ENCODE data around the gene RBM34. TPM values are rescaled to one million over a fixed set of nuclear protein-coding genes. Genes with fewer than 3 reads are reported as not detected.
"Not testable (repeated sequence)": the region's sequence is repeated elsewhere in the genome, so short reads cannot be mapped to it uniquely, and the experiment has no call there.

Gene RBM34, protein sequence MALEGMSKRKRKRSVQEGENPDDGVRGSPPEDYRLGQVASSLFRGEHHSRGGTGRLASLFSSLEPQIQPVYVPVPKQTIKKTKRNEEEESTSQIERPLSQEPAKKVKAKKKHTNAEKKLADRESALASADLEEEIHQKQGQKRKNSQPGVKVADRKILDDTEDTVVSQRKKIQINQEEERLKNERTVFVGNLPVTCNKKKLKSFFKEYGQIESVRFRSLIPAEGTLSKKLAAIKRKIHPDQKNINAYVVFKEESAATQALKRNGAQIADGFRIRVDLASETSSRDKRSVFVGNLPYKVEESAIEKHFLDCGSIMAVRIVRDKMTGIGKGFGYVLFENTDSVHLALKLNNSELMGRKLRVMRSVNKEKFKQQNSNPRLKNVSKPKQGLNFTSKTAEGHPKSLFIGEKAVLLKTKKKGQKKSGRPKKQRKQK
- total RNA-seq (10 to 100 TPM; 60.6 to 70.1 TPM), polyA plus RNA-seq (ENCODE audit: insufficient read length in 2 of 2) (10 to 100 TPM; 76.2 to 88.6 TPM)
- long read RNA-seq, donor 1, transcript RBM34-201 (11 exons, 2,054 nt), result major isoform, 12 of 15 reads
- long read RNA-seq, donor 1, partial matches to known transcripts, result 0 of 15 reads
- long read RNA-seq, donor 1, other reads (novel, unspliced or antisense), result 0 of 15 reads
- long read RNA-seq, donor 2, partial matches to known transcripts, result 0 of 4 reads
- long read RNA-seq, donor 2, other reads (novel, unspliced or antisense), result 0 of 4 reads
- long read RNA-seq, donor 3, transcript RBM34-201 (11 exons, 2,054 nt), result major isoform, 7 of 10 reads
- long read RNA-seq, donor 3, partial matches to known transcripts, result 0 of 10 reads
- long read RNA-seq, donor 3, other reads (novel, unspliced or antisense), result 0 of 10 reads
- long read RNA-seq, donor 4, transcript RBM34-201 (11 exons, 2,054 nt), result major isoform, 7 of 9 reads
- long read RNA-seq, donor 4, partial matches to known transcripts, result 0 of 9 reads
- long read RNA-seq, donor 4, other reads (novel, unspliced or antisense), result 0 of 9 reads

- Histone ChIP-seq H3K27ac (ENCODE audit: low read depth, low read length) (peak within 1 kb of the TSS; percentile 91), H3K36me3 (ENCODE audit: control insufficient read depth, insufficient read depth, low read length) (peaks cover 27% of the 10 kb centered on the region), H3K9me3 (ENCODE audit: control insufficient read depth, insufficient read depth, low read length) (no peaks in the 10 kb centered on the region), H3K27me3 (ENCODE audit: control insufficient read depth, insufficient read depth, low read length) (no peaks in the 10 kb centered on the region), H3K4me3 (ENCODE audit: low read depth, low read length) (peak within 1 kb of the TSS; percentile 96), H3K4me1 (ENCODE audit: control insufficient read depth, insufficient read depth, low read length) (peaks cover 16% of the 10 kb centered on the region)
- WGBS (ENCODE audit: insufficient coverage), result under 1% methylated on average over 49 of the region's 52 CpGs
- DNase-seq (ENCODE audit: low read depth in 4 of 6, low spot score in 6 of 6), result peak; percentile 79 to 97 (median 85)
These were observed at the start of gene RBM34 for GRCh38 chr1:235160957-235161684. Gene RBM34, minus strand, starts transcription at chr1:235161250. Its CDS starts 24 bp downstream, at chr1:235161226.

DNA sequence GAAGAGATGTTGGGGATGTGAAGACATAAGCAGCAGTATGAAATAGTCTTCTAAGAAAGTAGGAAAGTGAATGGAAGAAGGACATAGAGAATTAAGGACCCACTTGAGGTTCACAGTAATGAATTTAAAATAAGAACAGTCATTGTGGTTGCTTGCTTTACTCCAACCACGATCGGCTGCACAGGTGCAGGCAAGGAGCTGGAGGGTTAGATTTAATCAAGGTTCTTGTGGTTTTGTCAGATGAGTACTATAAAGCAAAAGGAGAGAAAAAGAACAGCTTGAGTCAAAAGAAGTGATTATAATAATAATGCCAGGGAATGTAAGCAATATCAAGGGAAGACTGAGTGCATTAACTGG lies 46.1 kb upstream of the RBM34 start:
- H3K4me1 ChIP-seq (ENCODE audit: control insufficient read depth, insufficient read depth, low read length), result no peaks in the 10 kb centered on the region
- no peaks in the 10 kb centered on the region for H3K9me3 ChIP-seq (ENCODE audit: control insufficient read depth, insufficient read depth, low read length)
- no peak for DNase-seq (ENCODE audit: low read depth in 4 of 6, low spot score in 6 of 6)
- no peaks in the 10 kb centered on the region for H3K27me3 ChIP-seq (ENCODE audit: control insufficient read depth, insufficient read depth, low read length)
- no peak overlapping the region for H3K27ac ChIP-seq (ENCODE audit: low read depth, low read length)
- no peak overlapping the region for H3K4me3 ChIP-seq (ENCODE audit: low read depth, low read length)
- 95% methylated on average over 2 of the region's 2 CpGs for WGBS (ENCODE audit: insufficient coverage)
- peaks cover 18% of the 10 kb centered on the region for H3K36me3 ChIP-seq (ENCODE audit: control insufficient read depth, insufficient read depth, low read length)

- Histone ChIP-seq H3K4me1 (ENCODE audit: control insufficient read depth, insufficient read depth, low read length) (no peaks in the 10 kb centered on the region), H3K27ac (ENCODE audit: low read depth, low read length) (no peak overlapping the region), H3K27me3 (ENCODE audit: control insufficient read depth, insufficient read depth, low read length) (no peaks in the 10 kb centered on the region), H3K36me3 (ENCODE audit: control insufficient read depth, insufficient read depth, low read length) (peaks cover 14% of the 10 kb centered on the region), H3K4me3 (ENCODE audit: low read depth, low read length) (no peak overlapping the region), H3K9me3 (ENCODE audit: control insufficient read depth, insufficient read depth, low read length) (no peaks in the 10 kb centered on the region)
- DNase-seq (ENCODE audit: low read depth in 4 of 6, low spot score in 6 of 6), result no peak
- WGBS (ENCODE audit: insufficient coverage), result 99% methylated on average over 4 of the region's 4 CpGs
These were observed 45.6 kb upstream of the RBM34 start for GRCh38 chr1:235206533-235207208.

DNA sequence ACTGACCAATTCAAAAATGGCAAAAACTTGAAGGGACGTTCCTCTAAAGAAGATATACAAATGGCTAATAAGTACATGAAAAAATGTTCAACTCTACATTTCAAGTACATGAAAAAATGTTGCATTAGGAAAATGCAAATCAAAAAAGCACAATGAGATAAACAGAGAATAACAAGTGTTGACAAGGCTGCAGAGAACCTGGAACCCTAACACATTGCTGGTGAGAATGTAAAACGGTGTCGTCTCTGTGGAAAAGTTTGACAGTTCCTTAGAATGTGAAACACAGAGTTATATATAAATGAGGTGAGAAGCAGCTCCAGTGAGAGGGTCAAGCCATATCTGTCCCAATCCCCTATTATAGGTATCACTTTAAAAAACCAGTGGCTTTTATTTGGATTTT lies 44.6 kb upstream of the RBM34 start:
- no peak for DNase-seq (ENCODE audit: low read depth in 4 of 6, low spot score in 6 of 6)
- H3K36me3 ChIP-seq (ENCODE audit: control insufficient read depth, insufficient read depth, low read length), result peaks cover 16% of the 10 kb centered on the region
- no peaks in the 10 kb centered on the region for H3K27me3 ChIP-seq (ENCODE audit: control insufficient read depth, insufficient read depth, low read length)
- no peak overlapping the region for H3K4me3 ChIP-seq (ENCODE audit: low read depth, low read length)
- no peaks in the 10 kb centered on the region for H3K4me1 ChIP-seq (ENCODE audit: control insufficient read depth, insufficient read depth, low read length)
- no peak overlapping the region for H3K27ac ChIP-seq (ENCODE audit: low read depth, low read length)
- whole genome bisulfite sequencing (ENCODE audit: insufficient coverage), result 100% methylated on average over 2 of the region's 3 CpGs
- H3K9me3 ChIP-seq (ENCODE audit: control insufficient read depth, insufficient read depth, low read length), result no peaks in the 10 kb centered on the region

DNA sequence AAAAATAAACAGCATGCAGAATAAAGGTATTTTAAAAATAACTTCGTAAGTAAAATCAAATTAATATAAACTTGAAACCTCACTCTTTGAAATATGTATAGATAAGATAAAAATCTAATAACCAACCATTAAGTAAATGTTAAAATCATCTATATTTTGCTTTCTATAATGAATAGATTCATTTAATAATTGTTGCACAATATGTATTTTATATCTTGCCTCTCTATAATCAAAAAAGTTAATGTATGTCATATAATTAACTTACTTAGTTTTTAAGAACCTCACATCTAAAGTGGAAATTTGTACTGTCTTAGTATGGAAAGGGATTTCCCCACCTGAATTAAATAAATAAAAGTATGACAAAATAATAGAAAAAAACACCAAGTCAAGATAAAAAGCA lies 42.4 kb upstream of the RBM34 start:
- H3K4me3 ChIP-seq (ENCODE audit: low read depth, low read length), result no peak overlapping the region
- H3K4me1 ChIP-seq (ENCODE audit: control insufficient read depth, insufficient read depth, low read length), result no peaks in the 10 kb centered on the region
- no peak overlapping the region for H3K27ac ChIP-seq (ENCODE audit: low read depth, low read length)
- H3K27me3 ChIP-seq (ENCODE audit: control insufficient read depth, insufficient read depth, low read length), result no peaks in the 10 kb centered on the region
- no peaks in the 10 kb centered on the region for H3K9me3 ChIP-seq (ENCODE audit: control insufficient read depth, insufficient read depth, low read length)
- H3K36me3 ChIP-seq (ENCODE audit: control insufficient read depth, insufficient read depth, low read length), result peaks cover 7% of the 10 kb centered on the region
- DNase-seq (ENCODE audit: low read depth in 4 of 6, low spot score in 6 of 6), result no peak
- WGBS (ENCODE audit: insufficient coverage), result no CpG with 5 or more reads among the region's 1 CpG

DNA sequence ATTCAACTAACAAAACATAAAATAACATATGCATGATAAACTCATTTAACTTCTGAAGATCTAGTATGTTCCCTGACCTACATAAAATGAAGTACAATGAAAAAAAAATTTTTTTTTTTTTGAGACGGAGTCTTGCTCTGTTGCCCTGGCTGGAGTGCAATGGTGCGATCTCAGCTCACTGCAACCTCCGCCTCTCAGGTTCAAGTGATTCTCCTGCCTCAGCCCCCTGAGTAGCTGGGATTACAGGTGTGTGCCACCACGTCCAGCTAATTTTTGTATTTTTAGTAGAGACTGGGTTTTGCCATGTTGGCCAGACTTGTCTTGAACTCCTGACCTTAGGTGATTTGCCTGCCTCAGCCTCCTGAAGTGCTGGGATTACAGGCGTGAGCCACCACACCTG lies 41.4 kb upstream of the RBM34 start:
- not testable (repeated sequence) for H3K4me1 ChIP-seq (ENCODE audit: control insufficient read depth, insufficient read depth, low read length); DNase-seq (ENCODE audit: low read depth in 4 of 6, low spot score in 6 of 6); H3K27ac ChIP-seq (ENCODE audit: low read depth, low read length); H3K36me3 ChIP-seq (ENCODE audit: control insufficient read depth, insufficient read depth, low read length); H3K27me3 ChIP-seq (ENCODE audit: control insufficient read depth, insufficient read depth, low read length); H3K9me3 ChIP-seq (ENCODE audit: control insufficient read depth, insufficient read depth, low read length); H3K4me3 ChIP-seq (ENCODE audit: low read depth, low read length)
- WGBS (ENCODE audit: insufficient coverage), result 90% methylated on average over 4 of the region's 5 CpGs

DNA sequence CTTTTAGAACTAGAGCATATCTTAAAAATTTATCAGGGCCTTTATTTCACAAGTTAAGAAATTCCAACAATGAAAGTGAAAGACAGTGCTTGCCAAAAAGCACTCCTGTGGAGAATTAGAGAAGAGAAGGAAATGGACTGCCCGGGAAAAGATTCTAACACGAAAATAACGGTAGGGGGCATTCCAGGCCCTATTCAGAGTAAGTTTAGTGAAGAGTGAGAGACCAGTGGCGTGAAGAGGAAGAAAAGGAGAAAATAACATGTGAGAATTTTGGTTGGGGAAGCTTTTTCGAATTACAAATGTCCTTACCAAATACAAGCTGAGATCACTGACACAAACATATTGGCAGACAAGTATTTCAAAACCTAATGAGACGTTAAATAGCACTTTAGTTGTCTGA lies 38.4 kb upstream of the RBM34 start:
- peak in 5 of 6 donors; percentile 9 to 75 (median 33) for DNase-seq (ENCODE audit: low read depth in 4 of 6, low spot score in 6 of 6)
- Histone ChIP-seq H3K4me1 (ENCODE audit: control insufficient read depth, insufficient read depth, low read length) (no peaks in the 10 kb centered on the region), H3K9me3 (ENCODE audit: control insufficient read depth, insufficient read depth, low read length) (no peaks in the 10 kb centered on the region), H3K27ac (ENCODE audit: low read depth, low read length) (peak overlapping the region; percentile 33), H3K4me3 (ENCODE audit: low read depth, low read length) (no peak overlapping the region), H3K27me3 (ENCODE audit: control insufficient read depth, insufficient read depth, low read length) (no peaks in the 10 kb centered on the region), H3K36me3 (ENCODE audit: control insufficient read depth, insufficient read depth, low read length) (peaks cover 12% of the 10 kb centered on the region)
- WGBS (ENCODE audit: insufficient coverage), result 0% methylated on average over 2 of the region's 6 CpGs

DNA sequence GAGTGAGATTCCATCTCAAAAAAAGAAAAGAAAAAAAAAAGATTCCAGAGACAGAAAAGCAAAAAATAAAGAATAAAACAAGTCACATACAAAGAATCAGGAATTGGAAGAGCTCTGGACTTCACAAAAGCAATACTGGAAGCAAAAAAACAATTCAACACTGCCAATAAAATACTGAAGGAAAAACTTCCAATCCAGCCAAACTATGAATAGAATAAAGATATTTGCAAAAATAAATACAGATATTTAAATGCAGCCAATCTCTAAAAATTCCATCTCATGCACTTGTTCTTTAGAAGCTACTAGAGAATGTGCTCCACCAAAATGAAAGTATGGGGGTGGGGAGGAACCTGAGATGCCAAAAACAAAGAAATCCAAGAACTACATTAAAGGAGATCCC lies 29.4 kb upstream of the RBM34 start:
- H3K36me3 ChIP-seq (ENCODE audit: control insufficient read depth, insufficient read depth, low read length), result peaks cover 18% of the 10 kb centered on the region
- no peaks in the 10 kb centered on the region for H3K9me3 ChIP-seq (ENCODE audit: control insufficient read depth, insufficient read depth, low read length)
- no peaks in the 10 kb centered on the region for H3K27me3 ChIP-seq (ENCODE audit: control insufficient read depth, insufficient read depth, low read length)
- H3K27ac ChIP-seq (ENCODE audit: low read depth, low read length), result no peak overlapping the region
- DNase-seq (ENCODE audit: low read depth in 4 of 6, low spot score in 6 of 6), result no peak
- H3K4me3 ChIP-seq (ENCODE audit: low read depth, low read length), result no peak overlapping the region
- no peaks in the 10 kb centered on the region for H3K4me1 ChIP-seq (ENCODE audit: control insufficient read depth, insufficient read depth, low read length)

DNA sequence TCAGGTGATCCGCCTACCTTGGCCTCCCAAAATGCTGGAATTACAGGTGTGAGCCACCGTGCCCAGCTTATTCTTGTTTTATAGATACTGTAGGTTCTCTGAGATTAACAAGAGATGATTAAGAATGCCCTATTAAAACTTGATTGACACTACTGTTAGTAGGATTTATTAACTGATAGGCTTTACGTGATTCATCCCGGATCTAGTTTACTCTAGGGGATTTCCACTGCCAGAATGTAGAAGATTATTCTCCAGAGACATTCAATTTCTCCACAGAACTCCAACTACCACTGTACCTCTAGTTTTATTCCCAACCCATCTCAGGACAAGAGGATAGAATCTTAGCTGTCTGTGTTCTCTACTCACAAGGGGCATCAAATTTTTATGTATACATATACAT lies 26.3 kb upstream of the RBM34 start:
- Histone ChIP-seq H3K27me3 (ENCODE audit: control insufficient read depth, insufficient read depth, low read length) (no peaks in the 10 kb centered on the region), H3K4me1 (ENCODE audit: control insufficient read depth, insufficient read depth, low read length) (no peaks in the 10 kb centered on the region), H3K4me3 (ENCODE audit: low read depth, low read length) (no peak overlapping the region), H3K36me3 (ENCODE audit: control insufficient read depth, insufficient read depth, low read length) (peaks cover 7% of the 10 kb centered on the region), H3K27ac (ENCODE audit: low read depth, low read length) (no peak overlapping the region), H3K9me3 (ENCODE audit: control insufficient read depth, insufficient read depth, low read length) (no peaks in the 10 kb centered on the region)
- whole genome bisulfite sequencing (ENCODE audit: insufficient coverage), result 100% methylated on average over 1 of the region's 4 CpGs
- DNase-seq (ENCODE audit: low read depth in 4 of 6, low spot score in 6 of 6), result no peak
